SKM-1 treated with dmso at 0.1 percent for 144 hours (cell line): ENCODE data around the gene ANO6.

Experiments used
- DNase-seq: peaks from one replicate; lab custom pipeline; 2025; ENCODE audit not compliant: unreplicated experiment; lab: John Stamatoyannopoulos, UW

Gene ANO6

DNA sequence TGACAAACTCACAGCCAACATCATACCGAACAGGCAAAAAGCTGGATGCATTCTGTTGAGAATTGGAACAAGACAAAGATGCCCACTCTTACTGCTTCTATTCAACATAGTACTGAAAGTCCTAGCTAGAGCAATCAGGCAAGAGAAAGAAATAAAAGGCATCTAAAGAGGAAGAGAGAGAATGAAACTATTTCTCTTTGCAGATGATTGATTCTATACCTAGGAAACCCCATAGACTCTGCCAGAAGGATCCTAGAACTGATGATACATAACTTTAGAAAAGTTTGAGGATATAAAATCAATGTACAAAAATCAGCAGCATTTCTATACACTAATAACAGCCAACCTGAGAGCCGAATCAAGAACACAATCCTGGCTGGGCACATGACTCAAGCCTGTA, 6.1 kb upstream of the ANO6 start:
- DNase-seq = no peak

DNA sequence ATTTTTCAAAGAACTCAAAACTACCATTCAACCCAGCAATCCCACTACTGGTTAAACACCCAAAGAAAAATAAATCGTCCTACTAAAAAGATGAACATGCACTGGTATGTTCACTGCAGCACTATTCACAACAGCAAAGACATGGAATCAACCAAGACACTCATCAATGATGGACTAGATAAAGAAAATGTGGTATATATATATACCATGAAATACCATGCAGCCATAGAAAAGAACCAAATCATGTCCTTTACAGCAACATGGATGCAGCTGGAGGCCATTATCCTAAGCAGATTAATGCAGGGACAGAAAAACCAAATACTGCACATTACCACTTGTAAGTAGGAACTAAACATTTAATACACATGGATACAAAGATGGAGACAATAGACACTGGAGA, 3.8 kb upstream of the ANO6 start:
- no peak for DNase-seq

DNA sequence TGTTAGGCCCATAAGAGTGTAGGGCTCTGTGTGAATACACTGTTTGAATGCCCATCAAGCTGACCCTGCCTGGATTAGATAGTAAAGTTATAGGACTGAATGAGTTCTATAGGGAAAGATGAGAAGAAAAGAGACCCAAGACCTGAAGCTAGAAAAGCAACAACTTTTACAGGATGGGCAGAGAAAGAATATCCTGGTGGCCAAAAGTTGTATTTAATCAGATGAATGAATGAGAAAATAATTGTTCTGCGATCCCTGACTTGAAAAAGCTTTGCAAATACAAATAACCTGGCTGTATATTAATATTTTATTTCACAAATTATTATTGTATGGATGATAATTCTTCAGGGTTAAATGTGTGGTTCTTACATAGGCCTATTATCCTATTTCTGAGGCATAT, 2.8 kb upstream of the ANO6 start:
- DNase-seq = no peak

DNA sequence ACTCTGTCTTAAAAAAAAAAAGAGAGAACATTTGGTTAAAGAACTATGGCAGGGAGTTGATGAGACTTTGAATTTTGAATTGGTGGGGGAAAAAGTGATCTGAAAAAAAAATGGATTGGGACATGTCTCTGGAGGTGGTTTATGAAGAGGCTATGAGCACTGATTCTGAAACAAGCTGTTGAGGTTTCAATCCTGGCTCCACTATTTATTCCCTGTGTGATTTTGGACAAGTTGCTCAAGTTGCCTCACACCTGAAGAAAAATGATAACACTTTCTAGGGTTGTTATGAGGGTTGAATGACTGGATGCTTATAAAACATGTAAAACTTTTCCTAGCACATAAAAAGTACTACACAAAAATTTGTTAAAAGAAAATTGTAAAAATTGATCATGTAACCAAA, 1.8 kb upstream of the ANO6 start:
- DNase-seq = no peak

DNA sequence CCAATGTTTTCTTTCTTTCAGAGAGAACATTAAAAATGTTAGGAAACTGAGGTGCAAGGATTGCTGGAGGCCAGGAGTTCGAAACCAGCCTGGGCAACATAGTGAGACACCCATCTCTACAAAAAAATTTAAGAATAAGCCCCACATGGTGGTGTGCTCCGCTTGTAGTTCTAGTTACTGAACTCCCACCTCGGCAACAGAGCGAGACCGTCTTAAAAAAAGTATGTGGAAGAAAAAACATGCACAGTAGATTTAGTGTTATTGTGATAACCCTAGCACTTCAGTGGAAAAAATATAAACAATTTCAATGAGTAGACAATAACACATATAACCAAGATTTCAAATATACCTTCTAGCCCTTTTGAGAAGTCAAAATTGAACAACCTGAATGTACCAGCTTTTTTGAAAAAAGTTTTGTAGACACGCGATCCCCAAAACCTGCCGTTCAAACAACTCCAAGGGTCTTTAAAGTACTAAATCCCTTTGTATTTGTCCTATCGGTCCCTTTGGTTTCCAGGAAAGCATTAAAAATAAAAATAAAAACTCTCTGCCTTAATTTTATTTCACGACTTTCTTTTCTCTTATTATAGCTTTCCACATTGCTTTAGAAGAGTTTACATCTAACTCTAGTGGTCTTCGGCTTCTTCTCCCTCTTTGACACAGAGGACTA, 1.0 kb upstream of the ANO6 start:
- DNase-seq = no peak

DNA sequence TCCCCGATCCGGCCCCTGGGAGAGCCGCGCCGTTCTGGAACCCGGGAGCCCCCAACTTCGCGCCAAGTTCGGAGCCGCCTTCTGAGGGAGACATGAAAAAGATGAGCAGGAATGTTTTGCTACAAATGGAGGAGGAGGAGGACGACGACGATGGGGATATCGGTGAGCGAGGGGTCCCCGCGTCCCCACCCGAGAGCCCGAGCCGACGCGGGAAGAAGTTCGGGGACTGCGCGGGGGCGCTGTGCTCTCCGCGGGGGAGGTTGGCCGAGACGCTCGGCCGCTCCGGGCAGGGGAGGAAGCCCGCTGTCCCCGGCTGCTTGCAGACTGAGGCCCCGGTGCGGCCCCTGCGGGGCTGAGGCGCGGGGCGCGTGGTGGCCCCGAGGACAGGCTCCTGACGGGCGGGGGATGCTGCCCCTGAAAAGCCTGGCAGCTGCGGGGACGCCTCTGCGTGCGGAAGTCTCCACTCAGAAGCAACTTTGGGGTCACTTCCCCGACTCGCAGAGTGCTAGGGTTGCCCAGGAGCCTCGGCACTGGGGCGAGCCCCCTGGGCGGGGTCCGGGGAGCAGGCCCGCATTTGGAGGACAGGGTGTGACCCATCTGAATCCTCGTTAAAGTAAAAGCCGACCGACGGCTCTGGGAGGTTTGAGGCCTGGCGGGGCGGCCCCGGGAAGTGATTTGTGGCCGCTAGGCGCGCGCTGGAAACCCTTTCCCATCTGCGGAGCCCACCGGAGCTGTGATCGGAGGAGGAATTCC, 511 bp downstream of the ANO6 start:
- DNase-seq = no peak

DNA sequence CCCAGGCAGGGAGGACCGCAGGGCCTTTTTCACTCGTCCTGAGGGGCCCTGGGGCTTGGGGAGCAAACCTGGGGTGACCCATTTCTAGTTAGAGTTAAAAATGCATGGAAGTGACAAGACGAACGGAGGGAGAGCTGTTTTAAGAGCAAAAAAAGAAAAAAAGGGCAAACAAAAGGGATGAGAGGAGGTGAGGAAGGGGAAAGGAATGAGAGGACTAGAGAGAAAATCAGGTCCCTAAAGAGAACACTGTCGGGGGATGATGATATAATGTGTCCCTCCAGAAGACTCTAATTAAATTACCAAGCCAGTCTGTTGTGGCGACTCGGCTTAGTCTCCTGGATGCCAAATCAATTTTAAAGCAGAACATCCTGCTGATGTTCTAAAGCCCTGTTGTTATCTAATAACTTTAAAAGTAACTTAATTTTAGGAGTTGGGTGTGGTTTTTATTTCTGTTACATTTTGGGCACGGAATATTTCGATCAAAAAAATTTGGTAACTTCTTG, 1.1 kb downstream of the ANO6 start:
- no peak for DNase-seq

DNA sequence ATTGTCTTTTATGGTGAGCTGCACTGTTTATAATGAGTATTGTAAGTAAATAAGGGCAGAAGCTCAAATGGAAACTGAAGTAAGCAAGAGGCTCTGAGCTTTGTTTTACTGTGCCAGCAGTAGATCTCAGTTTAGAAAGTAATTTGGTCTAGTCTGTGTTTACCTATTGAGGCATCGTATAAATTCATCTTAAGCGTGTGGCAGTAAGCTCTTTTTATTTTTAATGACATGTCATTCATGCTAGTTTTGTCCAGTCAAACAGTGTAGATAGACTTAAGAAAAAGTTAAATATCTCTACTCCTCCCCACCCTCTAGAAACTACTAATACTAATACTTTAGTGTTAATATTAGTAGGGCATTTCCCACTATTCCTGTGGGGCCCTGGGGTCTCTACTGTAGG, 2.0 kb downstream of the ANO6 start:
- DNase-seq = no peak

DNA sequence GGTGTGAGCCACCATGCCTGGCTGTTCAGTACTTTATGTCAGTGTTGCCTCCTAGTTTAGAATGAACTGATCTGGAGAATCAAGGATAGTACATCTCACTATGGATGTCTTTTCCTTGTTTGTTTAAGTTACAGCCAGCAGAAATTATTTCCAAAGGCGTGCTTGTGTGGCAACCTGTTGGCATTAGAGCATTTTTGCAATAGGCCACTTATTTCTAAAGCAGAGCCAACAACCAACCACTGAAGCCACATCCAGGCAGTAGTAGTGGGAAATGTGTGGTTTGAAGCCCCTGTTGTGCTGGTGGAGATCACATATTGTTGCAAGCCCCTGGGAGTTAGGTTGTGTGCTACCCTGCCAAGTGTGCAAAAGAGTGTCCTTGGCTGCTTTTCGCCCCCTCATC, 3.7 kb downstream of the ANO6 start:
- DNase-seq = no peak

DNA sequence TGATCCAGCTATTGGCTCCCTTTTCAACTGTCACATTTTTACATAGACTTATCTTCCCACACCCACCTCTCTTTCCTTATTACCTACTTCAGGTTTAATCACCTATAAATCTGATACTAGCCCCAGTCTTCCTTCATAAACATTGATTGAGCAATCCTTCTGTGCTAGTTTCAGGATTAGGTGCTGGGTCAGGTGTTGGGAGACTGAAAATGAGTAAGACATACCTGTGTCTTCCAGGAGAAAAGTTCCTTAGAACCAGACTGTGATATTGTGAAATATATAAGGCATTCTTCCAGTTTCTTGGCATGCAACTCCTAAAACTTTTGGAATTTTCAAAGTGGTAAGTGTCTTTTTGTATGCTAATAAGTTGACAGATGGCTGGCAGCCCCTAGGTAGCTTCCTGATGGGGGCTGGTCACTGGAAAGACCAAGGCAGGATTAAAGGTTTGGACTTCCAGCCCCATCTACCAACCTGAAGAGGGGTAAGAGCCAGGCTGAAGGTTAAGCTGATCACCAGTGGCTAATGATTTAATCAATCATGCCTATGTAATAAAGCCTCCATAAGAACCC, 4.6 kb downstream of the ANO6 start:
- no peak for DNase-seq

DNA sequence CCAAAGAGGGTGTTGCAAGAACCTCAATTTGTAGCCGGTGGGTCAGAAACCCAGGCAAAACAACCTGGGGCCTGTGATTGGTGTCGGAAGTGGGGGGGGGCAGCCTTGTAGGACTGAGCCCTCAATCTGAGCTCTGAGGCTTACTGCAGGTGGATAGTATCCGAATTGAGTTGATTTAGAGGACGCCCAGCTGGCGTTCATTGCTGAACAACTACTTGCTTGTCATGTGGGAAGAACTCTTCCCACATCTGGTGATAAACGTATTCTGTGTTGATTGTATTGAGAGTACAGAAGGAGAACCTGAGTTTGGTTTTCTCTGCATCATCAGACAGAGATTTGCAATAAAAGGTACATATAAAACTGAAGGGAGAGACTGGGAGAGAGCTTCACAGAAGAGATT, 5.1 kb downstream of the ANO6 start:
- DNase-seq = no peak

DNA sequence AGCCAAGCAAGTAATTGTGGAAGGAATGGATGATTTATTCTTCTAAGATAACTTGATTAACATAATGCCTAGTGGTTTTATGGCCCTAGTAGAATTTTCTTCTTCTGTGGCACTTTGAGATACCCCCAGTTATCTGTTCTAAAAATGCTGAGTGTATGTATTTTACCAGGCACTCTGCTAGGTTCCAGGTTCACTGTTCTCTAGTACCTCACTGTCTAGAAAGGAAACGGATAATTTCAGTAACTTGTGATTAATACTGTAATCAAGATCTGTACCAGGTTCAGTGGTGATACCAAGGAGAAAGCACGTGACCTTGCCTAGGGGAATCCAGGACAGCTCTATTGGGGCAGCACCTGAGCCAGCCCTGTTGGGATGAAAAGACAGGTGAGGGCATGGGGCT, 8.0 kb downstream of the ANO6 start:
- DNase-seq = no peak

DNA sequence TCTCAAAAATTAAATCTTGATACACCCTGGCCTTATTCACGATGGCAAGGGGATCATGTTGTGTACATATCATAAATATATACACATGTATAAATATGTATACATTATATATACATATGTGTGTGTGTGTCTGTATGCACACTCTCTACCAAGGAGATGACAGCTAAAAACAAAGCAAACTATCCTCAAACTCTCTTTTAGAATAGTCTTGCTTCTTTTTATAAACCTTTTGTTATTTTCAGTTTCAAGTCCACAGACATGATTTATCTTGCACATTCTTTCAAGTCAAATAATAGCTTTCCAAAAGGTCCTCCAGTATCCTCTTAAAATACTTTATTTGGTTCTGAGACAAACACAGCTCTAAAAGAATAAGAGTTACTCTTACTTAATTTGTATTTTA, 8.4 kb downstream of the ANO6 start:
- no peak for DNase-seq

DNA sequence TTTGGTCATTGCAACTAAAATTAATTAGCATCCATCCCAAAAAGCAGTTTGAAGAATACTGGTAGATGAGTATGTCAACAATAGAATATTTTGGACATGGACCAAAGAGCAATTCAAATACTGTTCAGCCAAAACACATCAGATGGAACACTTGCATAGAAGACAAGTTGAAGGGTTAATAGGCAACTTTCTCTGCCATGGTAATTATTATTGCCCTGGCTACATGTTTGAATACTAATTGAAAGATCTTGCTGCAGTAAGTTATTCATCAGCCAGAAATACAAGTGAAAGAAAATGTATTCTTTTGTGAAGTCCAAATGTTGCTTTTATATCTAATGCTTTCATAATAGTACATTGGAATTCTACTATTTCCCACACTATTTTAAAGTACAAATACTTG, 10.1 kb downstream of the ANO6 start:
- DNase-seq = no peak

DNA sequence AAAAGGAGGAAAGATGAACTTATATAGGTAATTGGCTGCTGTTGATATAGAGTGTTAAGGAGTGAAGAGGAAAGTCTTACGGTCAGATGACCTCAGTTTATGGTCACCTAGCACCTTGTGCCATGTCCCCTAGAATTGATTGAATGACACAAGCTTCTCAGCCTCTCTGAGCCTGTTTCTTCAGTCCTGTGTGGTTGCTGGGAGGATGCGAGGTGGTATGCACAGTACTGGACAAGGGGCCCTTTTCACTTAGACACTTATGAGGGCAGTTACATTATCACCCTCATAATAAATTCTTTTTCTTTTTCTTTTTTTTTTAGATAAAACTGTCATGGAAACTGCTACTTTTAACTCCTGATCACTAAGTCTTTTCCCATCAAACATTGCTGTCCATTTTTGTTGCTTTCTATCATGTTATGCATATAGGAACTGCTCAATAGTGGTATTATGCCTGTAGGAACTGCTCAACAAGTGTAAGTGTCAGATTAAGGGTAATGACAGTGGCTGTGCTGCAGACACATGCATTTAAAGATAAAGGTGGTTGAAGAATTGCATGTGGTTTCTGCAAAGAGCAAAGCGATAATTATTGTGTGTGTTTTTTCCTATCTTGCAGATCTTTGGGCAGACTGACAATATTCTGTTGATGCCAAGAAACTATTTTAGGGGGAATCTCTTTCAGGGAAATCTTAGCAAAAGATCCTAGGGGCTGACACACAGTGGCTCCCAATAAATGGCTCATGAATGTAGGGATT, 11.6 kb downstream of the ANO6 start:
- DNase-seq = no peak

DNA sequence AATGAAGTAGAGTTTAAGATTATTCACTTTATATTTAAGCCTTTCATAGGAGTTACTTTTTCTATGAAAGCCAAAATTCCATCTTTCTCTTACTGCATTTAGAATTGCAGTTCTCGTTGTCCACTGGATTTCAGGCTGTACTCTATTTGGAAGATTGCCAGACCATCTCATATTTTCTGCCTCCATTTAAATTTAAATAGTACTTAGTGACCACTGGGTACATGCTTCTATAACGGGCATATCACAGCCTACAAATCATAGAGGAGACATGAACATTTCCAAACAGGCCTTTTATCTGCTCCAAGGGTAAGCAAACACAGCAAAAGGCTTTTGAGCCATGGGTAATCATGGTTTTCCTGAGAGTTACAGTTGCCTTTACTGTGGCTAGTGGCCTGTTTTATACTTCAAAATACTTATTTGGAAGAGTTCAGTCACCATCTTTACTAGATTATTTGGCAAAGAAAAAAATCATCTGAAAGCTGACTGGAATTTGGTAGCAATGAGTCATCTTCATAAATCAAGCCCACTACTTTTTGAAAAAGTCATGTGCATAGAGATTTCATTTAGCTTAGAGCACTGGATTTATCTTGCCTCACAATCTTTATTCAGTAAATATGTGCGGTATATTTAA, 15.7 kb downstream of the ANO6 start:
- DNase-seq = no peak

DNA sequence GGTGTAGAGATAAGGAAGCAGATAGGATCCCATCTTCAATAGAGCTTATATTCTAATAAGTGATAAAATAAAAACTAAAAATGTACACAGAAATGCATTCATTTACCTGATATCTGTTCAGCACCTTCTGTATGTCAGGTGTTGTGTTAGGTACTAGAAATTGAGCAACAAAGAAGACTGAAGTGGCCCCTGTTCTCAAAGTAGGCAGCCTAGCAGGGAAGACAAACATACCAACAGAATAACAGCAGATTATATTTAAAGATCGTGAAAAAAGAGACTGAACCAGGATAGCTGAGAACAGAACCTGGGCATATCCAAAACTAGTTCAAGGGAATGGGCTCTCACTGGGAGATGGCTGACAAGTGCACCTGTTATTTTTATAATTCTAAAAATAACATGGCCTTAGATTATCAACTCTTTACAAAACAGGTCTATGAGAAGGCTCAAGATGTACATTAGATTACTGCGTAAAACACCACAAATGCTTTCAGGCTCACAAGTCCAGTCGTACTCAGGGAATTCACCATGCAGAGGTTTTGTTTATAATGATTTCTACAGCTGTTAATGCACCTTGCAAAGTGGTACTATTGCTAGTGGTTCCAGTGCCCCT, 16.4 kb downstream of the ANO6 start:
- DNase-seq = no peak

DNA sequence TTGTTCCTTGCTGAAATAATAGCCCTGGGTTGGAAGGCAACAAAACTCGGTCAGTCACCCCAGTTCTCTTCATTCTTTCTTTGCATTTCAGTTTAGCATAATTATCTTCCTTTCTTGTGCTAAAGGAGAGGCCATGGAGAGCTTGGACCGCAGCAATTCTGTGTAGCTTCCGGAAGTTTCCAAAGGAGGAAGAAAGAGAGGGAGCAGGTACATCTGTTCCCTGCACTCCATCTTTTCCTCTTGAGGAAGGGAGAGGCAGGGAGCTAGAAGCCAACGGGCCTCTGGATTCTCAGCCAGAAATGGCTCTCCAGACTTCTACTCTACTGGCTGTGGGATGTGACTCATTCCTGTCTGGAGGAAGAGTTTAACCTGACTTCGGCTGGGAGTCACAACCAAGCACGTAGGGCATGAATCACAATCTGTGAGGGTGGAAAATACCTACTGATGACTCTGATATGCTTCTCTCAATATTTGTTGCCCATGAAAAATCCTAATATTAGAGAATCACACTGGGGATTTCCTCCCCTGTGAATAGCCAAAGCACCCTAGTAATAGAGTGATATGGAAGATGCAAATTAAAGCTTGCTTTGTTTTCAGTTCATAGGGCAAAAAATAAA, 17.0 kb downstream of the ANO6 start:
- DNase-seq = no peak

DNA sequence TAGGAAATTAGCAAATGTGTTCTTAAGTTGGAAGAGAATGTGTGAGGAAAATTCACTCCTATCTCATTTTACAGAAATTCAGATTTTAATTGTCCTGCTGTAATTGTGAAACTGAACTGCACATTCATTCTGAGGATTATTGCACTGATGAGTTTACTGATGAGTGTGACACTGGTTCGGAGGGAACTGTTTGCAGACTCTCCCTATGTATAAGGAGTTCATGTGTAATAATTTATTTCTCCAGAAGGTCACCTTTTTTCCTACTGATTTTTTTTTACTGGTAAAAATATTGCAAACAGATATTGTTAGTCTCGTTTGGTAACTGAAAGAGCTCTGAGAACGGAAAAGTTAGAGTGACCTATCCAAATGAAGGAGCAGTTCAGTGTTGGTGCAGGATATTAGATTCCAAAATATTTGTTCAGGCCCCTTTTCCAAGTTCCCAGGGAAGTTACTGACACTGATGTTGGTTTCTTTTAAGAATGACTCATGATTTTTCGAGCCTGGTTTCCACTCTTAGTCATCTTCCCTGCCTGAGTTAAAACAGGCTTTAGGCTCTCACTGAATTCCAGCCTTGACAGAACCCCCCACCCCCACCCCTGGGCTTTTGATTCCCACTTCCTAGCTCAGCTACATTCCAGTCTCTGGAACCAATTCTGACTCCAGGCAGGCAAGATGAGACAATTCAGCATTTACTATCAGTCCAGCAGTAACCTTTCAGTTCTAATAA, 18.4 kb downstream of the ANO6 start:
- DNase-seq = no peak
